Type B pancreatic cell (in vitro differentiated cells): ENCODE data around the gene UTF1. TPM values are rescaled to one million over a fixed set of nuclear protein-coding genes. Genes with fewer than 3 reads are reported as not detected.

Experiments
- DNase-seq: peaks from one replicate; pipeline ENCODE4 v3.0.0; 2021; ENCODE audit warnings: mixed read lengths; ENCODE audit not compliant: unreplicated experiment; ENCODE audit errors: extremely low spot score
- H3K27ac Mint-ChIP-seq: 2 replicates; pipeline ENCODE4 v1.8.0; 2021; ENCODE audit warnings: mild to moderate bottlenecking, mixed read lengths
- H3K27me3 Mint-ChIP-seq: 2 replicates; pipeline ENCODE4 v1.8.0; 2021; ENCODE audit warnings: mixed read lengths
- H3K36me3 Mint-ChIP-seq: 2 replicates; pipeline ENCODE4 v1.8.0; 2021; ENCODE audit warnings: mixed read lengths
- H3K4me1 Mint-ChIP-seq: one replicate; pipeline ENCODE4 v1.8.0; 2021; ENCODE audit warnings: mixed read lengths; ENCODE audit not compliant: unreplicated experiment
- H3K4me3 Mint-ChIP-seq: 2 replicates; pipeline ENCODE4 v1.8.0; 2021; ENCODE audit warnings: mild to moderate bottlenecking, mixed read lengths
- H3K9me3 Mint-ChIP-seq: 2 replicates; pipeline ENCODE4 v1.8.0; 2021; ENCODE audit warnings: mixed read lengths
- CTCF ChIP-seq: fragments of 200-600 bp; sonication (generic); conservative IDR thresholded peaks from 2 replicates; pipeline ENCODE4 v1.5.0; 2021; ENCODE audit warnings: antibody characterized with exemption, mild to moderate bottlenecking
- total RNA-seq: library from RNA; stranded (reverse); gene quantifications from 2 replicates; pipeline ENCODE4 v1.2.1, GENCODE V29; 2021; ENCODE audit warnings: low replicate concordance

UTF1 gene
- total RNA-seq, 1 donor from 2014 or later, result not detected

- H3K9me3 Mint-ChIP-seq, result no peaks in the 10 kb centered on the region
- H3K36me3 Mint-ChIP-seq, result no peaks in the 10 kb centered on the region
- no peak overlapping the region for H3K27ac Mint-ChIP-seq
- H3K4me3 Mint-ChIP-seq, result no peak overlapping the region
- peaks cover 33% of the 10 kb centered on the region for H3K27me3 Mint-ChIP-seq
- no peak for TF ChIP-seq CTCF
- peaks cover 4% of the 10 kb centered on the region for H3K4me1 Mint-ChIP-seq
- no peak for DNase-seq
Observed at GRCh38 chr10:133245439-133246235, 15.6 kb downstream of the UTF1 start.

- H3K9me3 Mint-ChIP-seq, result no peaks in the 10 kb centered on the region
- no peak overlapping the region for H3K27ac Mint-ChIP-seq
- no peaks in the 10 kb centered on the region for H3K36me3 Mint-ChIP-seq
- H3K4me1 Mint-ChIP-seq, result peaks cover 4% of the 10 kb centered on the region
- peaks cover 27% of the 10 kb centered on the region for H3K27me3 Mint-ChIP-seq
- no peak overlapping the region for H3K4me3 Mint-ChIP-seq
- no peak for DNase-seq
- no peak for TF ChIP-seq CTCF
Observed at GRCh38 chr10:133246236-133246626, 16.2 kb downstream of the UTF1 start.

- Mint-ChIP-seq H3K4me3 (no peak overlapping the region), H3K4me1 (peaks cover 4% of the 10 kb centered on the region), H3K27me3 (peaks cover 20% of the 10 kb centered on the region), H3K36me3 (no peaks in the 10 kb centered on the region), H3K9me3 (no peaks in the 10 kb centered on the region), H3K27ac (no peak overlapping the region)
- DNase-seq, result no peak
- no peak for TF ChIP-seq CTCF
Observed at GRCh38 chr10:133247681-133248333, 17.8 kb downstream of the UTF1 start.

GRCh38 chr10:133248334-133248715 is 18.3 kb downstream of the UTF1 start:
- H3K9me3 Mint-ChIP-seq, result no peaks in the 10 kb centered on the region
- TF ChIP-seq CTCF, result no peak
- peaks cover 15% of the 10 kb centered on the region for H3K27me3 Mint-ChIP-seq
- H3K4me3 Mint-ChIP-seq, result no peak overlapping the region
- no peaks in the 10 kb centered on the region for H3K36me3 Mint-ChIP-seq
- H3K4me1 Mint-ChIP-seq, result peaks cover 4% of the 10 kb centered on the region
- no peak for DNase-seq
- no peak overlapping the region for H3K27ac Mint-ChIP-seq

- H3K36me3 Mint-ChIP-seq, result no peaks in the 10 kb centered on the region
- H3K4me3 Mint-ChIP-seq, result no peak overlapping the region
Observed at GRCh38 chr10:133249094-133249780, 19.2 kb downstream of the UTF1 start.

More at GRCh38 chr10:133249094-133249780, 19.2 kb downstream of the UTF1 start:
- H3K27me3 Mint-ChIP-seq, result peaks cover 15% of the 10 kb centered on the region
- TF ChIP-seq CTCF, result peak; percentile 20
- no peak overlapping the region for H3K27ac Mint-ChIP-seq
- peaks cover 4% of the 10 kb centered on the region for H3K4me1 Mint-ChIP-seq
- no peaks in the 10 kb centered on the region for H3K9me3 Mint-ChIP-seq
- DNase-seq, result no peak
